Vagina (tissue), 2 donors: Measurements from ENCODE around the gene C2CD2. TPM values are rescaled to one million over a fixed set of nuclear protein-coding genes. Genes with fewer than 3 reads are reported as not detected.
"Not testable (repeated sequence)": the region's sequence is repeated elsewhere in the genome, so short reads cannot be mapped to it uniquely, and the experiment has no call there.

Experiments
- DNase-seq, 2 donors: peaks; one replicate each; pipeline ENCODE4 v3.0.0-alpha.2; 2017; ENCODE audit errors: extremely low spot score in 2 of 2
- H3K27ac ChIP-seq: fragments of 200-600 bp; sonication (generic); one replicate; pipeline ENCODE4 v1.5.1; 2019
- H3K27me3 ChIP-seq: fragments of 200-600 bp; sonication (generic); one replicate; pipeline ENCODE4 v1.5.1; 2019
- H3K36me3 ChIP-seq, 2 donors: fragments of 200-600 bp; sonication (generic); one replicate each; pipeline ENCODE4 v1.5.1; 2017 to 2019
- H3K4me1 ChIP-seq: fragments of 200-600 bp; sonication (generic); one replicate; pipeline ENCODE4 v1.5.1; 2019
- H3K4me3 ChIP-seq, 2 donors: fragments of 200-600 bp; sonication (generic); 1 replicate in 1 of 2; 2 replicates in 1 of 2; pipeline ENCODE4 v1.5.1; 2016 to 2019
- H3K9me3 ChIP-seq: fragments of 200-600 bp; sonication (generic); one replicate; pipeline ENCODE4 v1.5.1; 2019
- CTCF ChIP-seq, 3 experiments: fragments of 450-650 bp in 2 of 3; fragments of 200-600 bp in 1 of 3; sonication (generic) in 1 of 3; IDR thresholded peaks; one replicate each; pipeline ENCODE4 v1.5.1; 2017 to 2019; ENCODE audit warnings: antibody characterized with exemption in 3 of 3, mild to moderate bottlenecking in 2 of 3, moderate library complexity in 2 of 3
- POLR2A ChIP-seq, 2 donors: fragments of 450-650 bp; IDR thresholded peaks; one replicate each; pipeline ENCODE4 v1.6.1; 2017; ENCODE audit warnings: antibody characterized with exemption in 2 of 2, mild to moderate bottlenecking in 2 of 2, moderate library complexity in 2 of 2
- POLR2AphosphoS5 ChIP-seq, 2 donors: sonication (generic); formaldehyde crosslinking; IDR thresholded peaks; one replicate each; pipeline ENCODE4 v1.9.0; 2017; ENCODE audit warnings: antibody characterized with exemption in 2 of 2, mild to moderate bottlenecking in 2 of 2, low read depth in 1 of 2; ENCODE audit not compliant: insufficient read depth in 1 of 2
- intact Hi-C: fragments of 100-400 bp; cut with DNase I; formaldehyde crosslinking; loops from one replicate; pipeline ENCODE4 v1.15.1; 2023
- total RNA-seq: library from RNA; depleted of rRNA; stranded (reverse); fragments of >200 nt; gene quantifications from one replicate; pipeline ENCODE4 v1.2.3, GENCODE V29; 2016

The C2CD2 gene
- total RNA-seq, 1 donor from 2014 or later, result 36.1 TPM

- Histone ChIP-seq H3K27me3 (no peaks in the 10 kb centered on the region), H3K36me3 (peaks cover 0 to 3% of the 10 kb centered on the region in 2 donors), H3K4me1 (peaks cover 15% of the 10 kb centered on the region), H3K9me3 (no peaks in the 10 kb centered on the region), H3K27ac (no peak overlapping the region), H3K4me3 (no peak overlapping the region)
- no peak for DNase-seq
- intact Hi-C loops, result no loop called here
- TF ChIP-seq POLR2A (IDR thresholded peaks at IDR 0.05) (no peak), CTCF (IDR thresholded peaks at IDR 0.05) (no peak), POLR2AphosphoS5 (IDR thresholded peaks at IDR 0.05; ENCODE audit: insufficient read depth in 1 of 2, low read depth in 1 of 2) (no peak)
Observed at GRCh38 chr21:41997657-41998056, 43.8 kb upstream of the C2CD2 start.

- TF ChIP-seq POLR2A (IDR thresholded peaks at IDR 0.05) (no peak), CTCF (IDR thresholded peaks at IDR 0.05) (no peak), POLR2AphosphoS5 (IDR thresholded peaks at IDR 0.05; ENCODE audit: insufficient read depth in 1 of 2, low read depth in 1 of 2) (no peak)
- Histone ChIP-seq H3K4me1 (peaks cover 10% of the 10 kb centered on the region), H3K27me3 (no peaks in the 10 kb centered on the region), H3K27ac (no peak overlapping the region), H3K36me3 (peaks cover 0 to 17% of the 10 kb centered on the region in 2 donors), H3K4me3 (no peak overlapping the region), H3K9me3 (no peaks in the 10 kb centered on the region)
- no peak for DNase-seq
- intact Hi-C loops, result no loop called here
Observed at GRCh38 chr21:41995577-41995976, 41.8 kb upstream of the C2CD2 start.

- H3K27me3 ChIP-seq, intact Hi-C loops, H3K4me3 ChIP-seq, H3K9me3 ChIP-seq, H3K27ac ChIP-seq, DNase-seq: not testable (repeated sequence)
- peaks cover 0 to 17% of the 10 kb centered on the region in 2 donors for H3K36me3 ChIP-seq
- peaks cover 10% of the 10 kb centered on the region for H3K4me1 ChIP-seq
Observed at GRCh38 chr21:41994613-41995012, 40.8 kb upstream of the C2CD2 start.

GRCh38 chr21:41993744-41994143 lies 39.9 kb upstream of the C2CD2 start:
- peaks cover 10% of the 10 kb centered on the region for H3K4me1 ChIP-seq
- intact Hi-C loops, result no loop called here
- H3K4me3 ChIP-seq, result no peak overlapping the region
- peaks cover 0 to 17% of the 10 kb centered on the region in 2 donors for H3K36me3 ChIP-seq
- H3K27ac ChIP-seq, result peak overlapping the region; percentile 19
- H3K9me3 ChIP-seq, result no peaks in the 10 kb centered on the region
- H3K27me3 ChIP-seq, result no peaks in the 10 kb centered on the region
- no peak for DNase-seq
- TF ChIP-seq CTCF (IDR thresholded peaks at IDR 0.05) (no peak), POLR2AphosphoS5 (IDR thresholded peaks at IDR 0.05; ENCODE audit: insufficient read depth in 1 of 2, low read depth in 1 of 2) (peak in 1 of 2 donors; percentile 32)

GRCh38 chr21:41992576-41992975 lies 38.8 kb upstream of the C2CD2 start:
- intact Hi-C loops, result no loop called here
- Histone ChIP-seq H3K4me3 (no peak overlapping the region), H3K9me3 (no peaks in the 10 kb centered on the region), H3K4me1 (peaks cover 10% of the 10 kb centered on the region), H3K27ac (no peak overlapping the region), H3K36me3 (peaks cover 0 to 17% of the 10 kb centered on the region in 2 donors), H3K27me3 (no peaks in the 10 kb centered on the region)
- DNase-seq, result no peak
- TF ChIP-seq POLR2AphosphoS5 (IDR thresholded peaks at IDR 0.05; ENCODE audit: insufficient read depth in 1 of 2, low read depth in 1 of 2) (no peak), CTCF (IDR thresholded peaks at IDR 0.05) (no peak), POLR2A (IDR thresholded peaks at IDR 0.05) (no peak)

GRCh38 chr21:41991659-41992058 lies 37.8 kb upstream of the C2CD2 start:
- Histone ChIP-seq H3K9me3 (no peaks in the 10 kb centered on the region), H3K27me3 (no peaks in the 10 kb centered on the region), H3K4me3 (no peak overlapping the region), H3K4me1 (peaks cover 10% of the 10 kb centered on the region), H3K36me3 (peaks cover 0 to 17% of the 10 kb centered on the region in 2 donors), H3K27ac (no peak overlapping the region)
- intact Hi-C loops, result no loop called here
- TF ChIP-seq POLR2AphosphoS5 (IDR thresholded peaks at IDR 0.05; ENCODE audit: insufficient read depth in 1 of 2, low read depth in 1 of 2) (no peak), POLR2A (IDR thresholded peaks at IDR 0.05) (no peak), CTCF (IDR thresholded peaks at IDR 0.05) (no peak)
- no peak for DNase-seq
